Measurements from ENCODE around the gene DCP2. TPM values are rescaled to one million over a fixed set of nuclear protein-coding genes. Genes with fewer than 3 reads are reported as not detected.

DCP2 gene
- 8.5 to 12.4 TPM (median 10.9 TPM) in 5 replicates for total RNA-seq (2022; extraction: Qiagen RNA extraction; ENCODE audit: low read depth)

GRCh38 chr5:112976432-112977309 is at the start of gene DCP2:
Gene DCP2, plus strand, starts transcription at chr5:112976798. Its CDS starts 136 bp downstream, at chr5:112976934.

Other genes starting within 250 kb of the DCP2 start
- 6.3 to 10.2 TPM (median 9.3 TPM) in 5 replicates for gene APC, start 238.9 kb upstream of the DCP2 start, total RNA-seq (2022; extraction: Qiagen RNA extraction; ENCODE audit: low read depth)
- gene SRP19, start 115.5 kb upstream of the DCP2 start, total RNA-seq (2022; extraction: Qiagen RNA extraction; ENCODE audit: low read depth), result 79.0 to 96.2 TPM (median 85.3 TPM) in 5 replicates
- 139 to 150 TPM (median 143 TPM) in 5 replicates for gene REEP5, start 54.6 kb upstream of the DCP2 start, total RNA-seq (2022; extraction: Qiagen RNA extraction; ENCODE audit: low read depth)

All from A549 treated with CpdA at 1 μM for 4 hours (cell line).